PFSK-1 (cell line): ENCODE data around the gene SLC4A4.

ENCODE experiments used
- FOXP2 ChIP-seq: optimal IDR thresholded peaks from 2 replicates; pipeline ENCODE3; 2011; ENCODE audit warnings: borderline replicate concordance, control low read depth, inconsistent platforms; ENCODE audit not compliant: insufficient read depth; ENCODE audit errors: extremely low read length, extremely low read depth
- POLR2AphosphoS5 ChIP-seq: IDR thresholded peaks from 2 replicates; pipeline ENCODE4 v1.6.1; 2012; ENCODE audit warnings: low read depth, mild to moderate bottlenecking, control low read depth, low read length, moderate library complexity
- REST ChIP-seq, 2 experiments: IDR thresholded peaks; 2 replicates each; pipeline versions ENCODE4 v1.6.1 to v1.8.0; 2011 to 2012; ENCODE audit warnings: low read depth in 2 of 2, low read length in 2 of 2, control low read depth in 1 of 2, inconsistent platforms in 1 of 2, mild to moderate bottlenecking in 1 of 2, moderate library complexity in 1 of 2; ENCODE audit not compliant: insufficient read depth in 1 of 2
- SIN3A ChIP-seq: IDR thresholded peaks from 2 replicates; pipeline ENCODE4 v1.6.1; 2012; ENCODE audit warnings: mild to moderate bottlenecking, low read length, moderate library complexity, borderline replicate concordance; ENCODE audit not compliant: insufficient read depth
- TAF1 ChIP-seq: IDR thresholded peaks from 2 replicates; pipeline ENCODE4 v1.6.1; 2012; ENCODE audit warnings: low read length, control low read depth, borderline replicate concordance; ENCODE audit not compliant: insufficient read depth

The SLC4A4 gene

GRCh38 chr4:71469541-71469940 lies 130.7 kb downstream of the SLC4A4 start:
- TF ChIP-seq REST (IDR thresholded peaks at IDR 0.05; ENCODE audit: insufficient read depth in 1 of 2, low read depth in 2 of 2, low read length in 2 of 2): no peak
- TF ChIP-seq POLR2AphosphoS5: no peak
- TF ChIP-seq SIN3A: no peak

GRCh38 chr4:71470524-71470923 lies 131.7 kb downstream of the SLC4A4 start:
- no peak for TF ChIP-seq TAF1
- TF ChIP-seq REST (IDR thresholded peaks at IDR 0.05; ENCODE audit: insufficient read depth in 1 of 2, low read depth in 2 of 2, low read length in 2 of 2): no peak
- no peak for TF ChIP-seq POLR2AphosphoS5
- no peak for TF ChIP-seq SIN3A
- TF ChIP-seq FOXP2: no peak

GRCh38 chr4:71472946-71473345 lies 134.1 kb downstream of the SLC4A4 start:
- no peak for TF ChIP-seq TAF1
- TF ChIP-seq FOXP2: no peak
- no peak for TF ChIP-seq SIN3A
- no peak for TF ChIP-seq POLR2AphosphoS5
- no peak for TF ChIP-seq REST (IDR thresholded peaks at IDR 0.05; ENCODE audit: insufficient read depth in 1 of 2, low read depth in 2 of 2, low read length in 2 of 2)

GRCh38 chr4:71473541-71474240 lies 134.9 kb downstream of the SLC4A4 start:
- TF ChIP-seq SIN3A (no peak), POLR2AphosphoS5 (no peak), FOXP2 (no peak), TAF1 (no peak), REST (IDR thresholded peaks at IDR 0.05; ENCODE audit: insufficient read depth in 1 of 2, low read depth in 2 of 2, low read length in 2 of 2) (no peak)

- TF ChIP-seq SIN3A (no peak), FOXP2 (no peak)
Observed at GRCh38 chr4:71474731-71475130, 135.9 kb downstream of the SLC4A4 start.
